HepG2 (cell line): Measurements from ENCODE around the gene ATP11A. TPM values are rescaled to one million over a fixed set of nuclear protein-coding genes. Genes with fewer than 3 reads are reported as not detected.
"Not testable (repeated sequence)": the region's sequence is repeated elsewhere in the genome, so short reads cannot be mapped to it uniquely, and the experiment has no call there.

Experiments
- ATAC-seq: fragments of 200-7000 bp; cut with Tn5 transposase; 3 replicates; pipeline ENCODE4 v1.9.1; 2020; ENCODE audit warnings: mild to moderate bottlenecking, moderate library complexity
- BruUV-seq: library from RNA; stranded (reverse); fragments of 400-500 nt; replicated peaks from 2 replicates; lab custom pipeline; 2021; lab: Mats Ljungman, UMichigan
- CTCF ChIA-PET: fragments of 300-600 bp; formaldehyde crosslinking; extraction: SDS; loops from one replicate; lab custom pipeline; 2021; ENCODE audit warnings: low total read pairs, inconsistent platforms, low intra/inter-chr PET ratio; lab: Yijun Ruan, JAX
- POLR2A ChIA-PET: fragments of 350-600 bp; sonication (Branson Sonifier 250); formaldehyde crosslinking; loops from one replicate; lab custom pipeline; 2020; ENCODE audit warnings: antibody characterized with exemption, inconsistent platforms; lab: Yijun Ruan, JAX
- DNase-seq: peaks from one replicate; pipeline ENCODE4 v3.0.0-alpha.2; 2015; ENCODE audit warnings: low spot score
- FAIRE-seq: peaks from 3 replicates; lab custom pipeline; 2011; peaks lifted over from hg19 to GRCh38; lab: Jason Lieb, UNC
- H2AFZ ChIP-seq: one replicate; pipeline ENCODE4 v1.6.1; 2011; ENCODE audit warnings: low read length, inconsistent platforms
- H3K27ac ChIP-seq: fragments of 300-600 bp; 3 replicates; pipeline ENCODE4 v1.8.0; 2011; ENCODE audit warnings: mixed run types, mild to moderate bottlenecking, mixed read lengths, low read length, inconsistent platforms; ENCODE audit not compliant: insufficient read depth; ENCODE audit errors: extremely low read length
- H3K27me3 ChIP-seq, 2 experiments: fragments of 200-600 bp in 1 of 2; 2 replicates in 1 of 2; 3 replicates in 1 of 2; pipeline versions ENCODE4 v1.6.0 to v1.8.0; 2011; ENCODE audit warnings: low read length in 2 of 2, mild to moderate bottlenecking in 2 of 2, moderate library complexity in 2 of 2, inconsistent platforms in 1 of 2; ENCODE audit not compliant: insufficient read depth in 2 of 2, control insufficient read depth in 1 of 2
- H3K36me3 ChIP-seq, 2 experiments: fragments of 200-600 bp in 1 of 2; replicated peaks in 1 of 2; 2 replicates in 1 of 2; 3 replicates in 1 of 2; pipeline versions ENCODE4 v1.5.1 to v1.8.0; 2011; ENCODE audit warnings: low read length in 2 of 2, inconsistent platforms in 1 of 2; ENCODE audit not compliant: insufficient read depth in 2 of 2, control insufficient read depth in 1 of 2
- H3K4me1 ChIP-seq: 2 replicates; pipeline ENCODE4 v1.5.1; 2012; ENCODE audit warnings: low read length, inconsistent platforms; ENCODE audit not compliant: insufficient read depth
- H3K4me2 ChIP-seq: 2 replicates; pipeline ENCODE4 v1.6.0; 2011; ENCODE audit warnings: low read depth, low read length, inconsistent platforms
- H3K4me3 ChIP-seq, 3 experiments: fragments of 200-600 bp in 1 of 3; sonication (generic), shearing (Covaris generic) in 1 of 3; replicated peaks in 1 of 3; 2 replicates each; pipeline ENCODE4 v1.5.1; 2011 to 2016; ENCODE audit warnings: low read length in 3 of 3, inconsistent platforms in 2 of 3, low read depth in 2 of 3, mild to moderate bottlenecking in 2 of 3, control low read depth in 1 of 3, mixed read lengths in 1 of 3; ENCODE audit not compliant: insufficient read depth in 1 of 3
- H3K79me2 ChIP-seq: one replicate; pipeline ENCODE4 v1.6.1; 2011; ENCODE audit warnings: low read length, inconsistent platforms; ENCODE audit not compliant: insufficient read depth
- H3K9ac ChIP-seq: 2 replicates; pipeline ENCODE4 v1.6.0; 2011; ENCODE audit warnings: mild to moderate bottlenecking, low read depth, low read length, inconsistent platforms; ENCODE audit not compliant: insufficient read depth
- H3K9me3 ChIP-seq: 2 replicates; pipeline ENCODE4 v1.5.1; 2012; ENCODE audit warnings: mild to moderate bottlenecking, low read length
- H4K20me1 ChIP-seq: 2 replicates; pipeline ENCODE4 v1.6.0; 2011; ENCODE audit warnings: inconsistent platforms, mild to moderate bottlenecking, low read length, moderate library complexity; ENCODE audit not compliant: insufficient read depth
- CENPT ChIP-seq: sonication (generic); formaldehyde crosslinking; IDR thresholded peaks from 2 replicates; pipeline ENCODE4 v1.8.0; 2022; ENCODE audit warnings: low read depth, mild to moderate bottlenecking, moderate library complexity, missing genetic modification reagents
- REXO4 ChIP-seq: sonication (generic); formaldehyde crosslinking; IDR thresholded peaks from 2 replicates; pipeline ENCODE4 v1.8.0; 2022; ENCODE audit warnings: missing genetic modification reagents, mild to moderate bottlenecking, borderline replicate concordance
- WGBS: methylation state at CpG from one replicate; pipeline ENCODE4 v1.1.6; 2017; ENCODE audit warnings: low lambda C conversion rate; 5-methylcytosine and 5-hydroxymethylcytosine counted together
- in situ Hi-C: cut with HindIII; loops from 2 replicates; pipeline ENCODE4 v1.10.0; 2017; ENCODE audit warnings: low pct_unique_long_range_greater_than_20kb; ENCODE audit not compliant: extremely low pct_ligation_motif_present
- intact Hi-C: fragments of 100-400 bp; cut with micrococcal nuclease; formaldehyde crosslinking; loops from one replicate; pipeline ENCODE4 v1.10.0; 2022; ENCODE audit not compliant: unreplicated experiment
- polyA plus RNA-seq, 8 experiments: library from polyadenylated mRNA; depleted of rRNA in 3 of 8; stranded (reverse) in 7 of 8; unstranded in 1 of 8; fragments of >200 nt; fragmentation: Illumina TruSeq in 4 of 8; extraction: Trizol in 4 of 8; gene quantifications; 2 replicates each; pipeline versions ENCODE4 v1.2.1 to v1.2.3, GENCODE V29; 2011 to 2016; ENCODE audit warnings: low read depth in 4 of 8, missing spikeins in 1 of 8, mixed read lengths in 1 of 8; ENCODE audit not compliant: insufficient read depth in 1 of 8
- total RNA-seq, 5 experiments: library from RNA; depleted of rRNA; stranded (reverse); fragments of >200 nt; fragmentation: Illumina TruSeq; extraction: Trizol; gene quantifications; 2 replicates each; pipeline ENCODE4 v1.2.3, GENCODE V29; 2016; ENCODE audit warnings: low read depth in 1 of 5

ATP11A gene
- total and polyA plus RNA-seq, 2 of the 13 experiments (the other 11 are each of a cell fraction or from before 2014, with no cell fraction given), result 18.4 to 20.1 TPM

- H3K4me2 ChIP-seq, intact Hi-C loops, FAIRE-seq, H3K4me3 ChIP-seq, H2AFZ ChIP-seq, H3K9ac ChIP-seq, H3K27ac ChIP-seq, H4K20me1 ChIP-seq, H3K27me3 ChIP-seq, CTCF ChIA-PET, H3K9me3 ChIP-seq, in situ Hi-C loops, ATAC-seq, DNase-seq, POLR2A ChIA-PET, BruUV-seq, H3K79me2 ChIP-seq: not testable (repeated sequence)
- 96% methylated on average over 4 of the region's 6 CpGs for WGBS
- Histone ChIP-seq H3K36me3 (peaks cover 3 to 30% of the 10 kb centered on the region in 2 experiments; a peak in 4 of 5 replicates), H3K4me1 (peaks cover 16% of the 10 kb centered on the region; the same call in 1 of the 2 replicates)
Measured at GRCh38 chr13:112800807-112801206, 111.0 kb downstream of the ATP11A start.

GRCh38 chr13:112802802-112803195 is 113.0 kb downstream of the ATP11A start:
- ChIA-PET CTCF (no interaction called here), POLR2A (no interaction called here)
- DNase-seq, result no peak
- Histone ChIP-seq H3K9me3 (no peaks in the 10 kb centered on the region), H3K36me3 (peaks cover 10 to 40% of the 10 kb centered on the region in 2 experiments; a peak in 4 of 5 replicates), H3K4me1 (peaks cover 16% of the 10 kb centered on the region; the same call in 1 of the 2 replicates), H2AFZ (no peak overlapping the region), H4K20me1 (peaks cover 7% of the 10 kb centered on the region; the same call in 1 of the 2 replicates), H3K4me3 (no peak overlapping the region), H3K9ac (no peak overlapping the region), H3K79me2 (no peaks in the 10 kb centered on the region), H3K27ac (no peak overlapping the region), H3K4me2 (no peak overlapping the region), H3K27me3 (no peaks in the 10 kb centered on the region)
- FAIRE-seq, result no peak
- intact Hi-C loops, result no loop called here
- no peak for TF ChIP-seq REXO4 (CRISPR knock-in tag)
- TF ChIP-seq CENPT (CRISPR knock-in tag), result no peak
- WGBS, result 98% methylated on average over 2 of the region's 2 CpGs
- in situ Hi-C loops, result no loop called here
- ATAC-seq, result no peak
- no TSS peak for BruUV-seq
